CD1c-positive myeloid dendritic cell (primary cell): ENCODE data around the gene APOL1.
"Not testable (repeated sequence)": the region's sequence is repeated elsewhere in the genome, so short reads cannot be mapped to it uniquely, and the experiment has no call there.

Experiments
- DNase-seq: peaks from one replicate; pipeline ENCODE4 v3.0.0-alpha.2; 2016; ENCODE audit errors: extremely low spot score

Gene APOL1

DNA sequence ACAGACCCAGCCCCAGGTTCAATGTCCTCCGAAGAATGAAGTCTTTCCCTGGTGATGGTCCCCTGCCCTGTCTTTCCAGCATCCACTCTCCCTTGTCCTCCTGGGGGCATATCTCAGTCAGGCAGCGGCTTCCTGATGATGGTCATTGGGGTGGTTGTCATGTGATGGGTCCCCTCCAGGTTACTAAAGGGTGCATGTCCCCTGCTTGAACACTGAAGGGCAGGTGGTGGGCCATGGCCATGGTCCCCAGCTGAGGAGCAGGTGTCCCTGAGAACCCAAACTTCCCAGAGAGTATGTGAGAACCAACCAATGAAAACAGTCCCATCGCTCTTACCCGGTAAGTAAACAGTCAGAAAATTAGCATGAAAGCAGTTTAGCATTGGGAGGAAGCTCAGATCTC, 14.1 kb downstream of the APOL1 start:
- no peak for DNase-seq

DNA sequence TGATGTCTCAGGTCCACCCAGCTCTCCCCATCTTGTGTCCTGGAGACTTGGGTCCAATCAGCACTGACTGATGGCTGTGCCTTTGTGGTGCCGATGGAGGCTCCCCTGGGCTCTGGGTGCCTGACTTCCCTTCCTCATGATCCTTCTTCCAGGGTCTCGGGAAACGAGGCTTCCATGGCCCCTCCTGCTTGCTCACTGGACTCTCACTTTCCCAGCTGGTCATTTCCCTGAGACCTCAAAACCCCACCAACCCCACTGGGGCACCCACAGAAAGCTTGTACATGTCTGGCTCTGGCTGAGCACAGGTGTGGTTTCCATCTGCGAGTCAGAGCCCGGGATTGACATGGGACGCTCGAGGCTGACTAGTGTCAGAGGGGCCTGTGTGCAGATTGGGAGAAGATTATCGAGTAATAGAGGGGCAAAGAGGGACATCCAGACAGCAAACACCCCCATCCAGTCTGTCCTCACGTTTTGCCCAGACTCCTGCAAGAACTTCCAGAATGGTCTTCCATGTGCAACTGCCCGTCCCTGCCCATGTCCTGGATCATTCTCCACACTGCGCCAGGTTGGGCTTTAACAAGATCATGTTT, 15.1 kb downstream of the APOL1 start:
- DNase-seq = no peak

DNA sequence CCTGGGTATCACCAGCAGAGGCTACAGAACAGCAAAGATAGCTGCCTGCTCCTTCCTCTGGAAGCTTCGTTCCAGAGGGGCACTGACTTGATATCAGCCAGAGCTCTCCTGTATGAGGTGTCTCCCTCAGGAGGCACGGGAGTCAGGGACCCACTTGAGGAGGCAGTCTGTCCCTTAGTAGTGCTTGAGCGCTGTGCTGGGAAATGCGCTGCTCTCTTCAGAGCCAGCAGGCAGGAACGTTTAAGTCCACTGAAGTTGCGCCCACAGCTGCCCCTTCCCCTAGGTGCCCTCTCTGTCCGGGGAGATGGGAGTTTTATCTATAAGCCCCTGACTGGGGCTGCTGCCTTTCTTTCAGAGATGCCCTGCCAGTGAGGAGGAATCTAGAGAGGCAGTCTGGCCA, 18.3 kb downstream of the APOL1 start:
- not testable (repeated sequence) for DNase-seq

DNA sequence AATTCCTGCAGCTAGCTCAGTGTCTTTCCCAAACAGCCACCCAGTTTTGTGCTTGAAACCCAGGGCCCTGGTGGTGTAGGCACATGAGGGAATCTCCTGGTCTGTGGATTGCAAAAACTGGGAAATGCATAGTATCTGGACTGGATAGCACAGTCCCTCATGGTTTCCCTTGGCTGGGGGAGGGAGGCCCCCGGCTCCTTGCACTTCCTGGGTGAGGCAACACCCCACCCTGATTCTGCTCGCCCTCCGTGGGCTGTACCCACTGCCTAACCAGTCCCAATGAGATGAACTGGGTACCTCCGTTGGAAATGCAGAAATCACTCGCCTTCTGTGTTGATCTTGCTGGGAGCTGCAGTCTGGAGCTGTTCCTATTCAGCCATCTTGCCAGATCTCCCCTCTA, 19.0 kb downstream of the APOL1 start:
- DNase-seq = not testable (repeated sequence)

DNA sequence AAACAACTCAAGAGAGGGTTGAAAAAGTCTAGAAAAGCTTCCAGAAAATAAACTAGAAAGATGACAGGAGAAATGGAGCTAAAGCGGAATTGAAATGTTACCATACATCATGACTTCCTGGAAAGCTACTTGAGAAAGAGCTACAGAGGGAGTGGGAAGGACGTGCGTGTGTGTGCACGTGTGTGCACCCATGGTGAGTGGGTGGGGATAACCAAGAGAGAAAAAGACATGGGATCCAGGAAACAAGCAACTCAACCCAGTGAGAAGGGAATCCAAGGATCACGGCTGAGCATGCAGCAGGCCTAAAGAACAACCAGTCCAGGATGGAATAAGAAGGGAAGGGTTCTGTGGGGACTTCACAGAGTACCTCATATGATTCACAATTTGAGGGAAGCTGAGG, 21.6 kb downstream of the APOL1 start:
- peak; percentile 71 for DNase-seq

DNA sequence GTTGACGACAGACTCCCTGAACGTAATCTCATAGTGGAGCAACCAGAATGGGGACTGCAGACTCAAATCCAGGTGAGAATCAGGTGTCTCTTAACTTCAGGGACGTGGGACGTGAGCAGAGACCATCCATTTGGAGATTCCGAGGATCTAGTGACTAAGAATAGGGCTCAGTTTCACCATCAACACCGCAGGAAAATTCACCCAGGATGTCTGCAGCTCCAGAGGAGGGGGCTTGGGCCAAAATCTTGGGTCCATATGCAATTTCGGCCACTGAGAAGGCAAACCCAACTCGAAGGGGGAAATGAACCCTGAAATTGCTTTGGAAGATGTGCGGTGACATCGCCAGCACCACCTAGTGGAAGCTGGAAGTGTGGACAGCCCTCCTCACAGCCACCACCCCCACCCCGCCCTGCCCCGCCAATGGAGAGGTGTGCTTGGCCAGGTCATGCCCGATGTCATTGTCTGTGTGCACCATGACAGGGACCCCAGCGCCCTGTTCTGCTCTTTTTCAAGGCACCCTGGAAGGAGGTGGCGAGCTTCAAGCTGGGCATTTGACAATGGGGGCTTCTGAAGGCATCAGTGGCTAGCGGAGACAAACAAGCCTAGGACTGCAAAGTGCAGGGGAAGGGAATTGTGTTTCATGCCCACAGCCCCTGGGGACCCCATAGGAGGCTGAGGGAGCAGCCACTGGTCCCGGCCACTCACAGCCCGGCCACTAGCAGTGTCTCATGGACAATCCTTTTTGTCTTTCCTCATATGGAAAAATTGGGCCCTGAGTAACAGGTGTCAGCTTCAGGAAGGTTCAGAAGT, 24.8 kb downstream of the APOL1 start:
- DNase-seq = peak; percentile 67

DNA sequence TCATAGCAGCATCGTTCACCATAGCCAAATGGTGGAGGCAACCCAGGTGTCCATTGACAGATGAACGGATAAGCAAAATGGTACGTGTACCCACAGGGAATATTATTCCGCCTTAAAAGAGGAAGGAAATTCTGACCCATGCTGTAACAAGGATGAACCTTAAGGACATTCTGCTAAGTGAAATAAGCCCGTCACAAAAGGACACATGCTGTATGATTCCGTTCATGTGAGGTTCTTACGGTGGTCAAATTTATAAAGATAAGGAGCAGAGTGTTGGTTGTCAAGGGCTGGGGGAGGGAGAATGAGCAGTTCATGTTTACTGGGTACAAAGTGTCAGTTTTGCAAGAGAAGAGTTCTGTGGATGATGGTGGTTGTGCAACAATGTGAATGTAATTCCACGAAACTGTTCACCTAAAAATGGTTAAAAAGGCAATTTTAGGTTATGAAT, 26.3 kb downstream of the APOL1 start:
- DNase-seq = no peak

DNA sequence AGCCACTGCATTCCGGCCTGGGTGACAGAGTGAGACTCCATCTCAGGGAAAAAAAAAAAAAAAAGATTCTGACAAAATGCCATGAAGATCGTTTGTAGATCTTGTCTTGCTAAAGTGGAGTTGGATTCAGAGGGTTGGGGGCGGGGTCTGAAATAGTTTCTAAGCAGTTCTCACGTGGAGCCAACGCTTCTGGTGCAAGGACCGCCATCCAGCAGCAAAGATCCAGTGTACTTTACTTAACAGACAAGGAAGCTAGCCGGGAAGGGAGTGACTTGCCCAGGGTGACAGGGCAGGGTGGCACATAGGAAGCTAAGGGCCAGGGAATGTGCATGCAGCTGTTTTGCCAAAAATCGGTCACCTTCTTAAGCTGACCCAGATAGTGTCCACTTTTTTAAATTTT, 27.4 kb downstream of the APOL1 start:
- DNase-seq = no peak

DNA sequence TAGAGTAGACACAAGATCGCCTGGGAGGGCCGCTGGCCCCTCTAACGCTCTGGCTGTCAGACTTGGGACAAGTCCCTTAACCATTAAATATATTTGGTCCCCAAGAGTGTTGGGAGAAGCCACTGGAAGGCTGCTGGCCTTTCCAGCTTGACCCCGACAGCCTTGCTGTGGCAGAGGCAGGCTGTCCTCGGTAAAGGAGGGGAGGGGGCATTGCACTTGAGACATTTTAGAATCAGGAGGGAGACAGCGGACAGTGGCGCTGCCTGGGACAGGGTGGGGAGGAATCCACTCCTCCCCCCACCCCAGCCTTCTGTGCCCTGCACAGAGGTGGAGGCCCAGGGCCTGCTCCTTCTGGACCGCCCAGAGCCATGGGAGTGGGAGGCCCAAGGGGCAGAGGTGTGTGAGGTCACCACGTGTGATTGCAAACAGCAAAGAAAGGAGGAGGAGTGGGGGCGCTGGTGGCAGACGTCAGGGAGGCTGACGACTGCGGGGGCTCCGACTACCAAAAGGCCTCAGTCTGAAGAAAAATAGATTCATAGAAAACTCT, 28.9 kb downstream of the APOL1 start:
- no peak for DNase-seq

DNA sequence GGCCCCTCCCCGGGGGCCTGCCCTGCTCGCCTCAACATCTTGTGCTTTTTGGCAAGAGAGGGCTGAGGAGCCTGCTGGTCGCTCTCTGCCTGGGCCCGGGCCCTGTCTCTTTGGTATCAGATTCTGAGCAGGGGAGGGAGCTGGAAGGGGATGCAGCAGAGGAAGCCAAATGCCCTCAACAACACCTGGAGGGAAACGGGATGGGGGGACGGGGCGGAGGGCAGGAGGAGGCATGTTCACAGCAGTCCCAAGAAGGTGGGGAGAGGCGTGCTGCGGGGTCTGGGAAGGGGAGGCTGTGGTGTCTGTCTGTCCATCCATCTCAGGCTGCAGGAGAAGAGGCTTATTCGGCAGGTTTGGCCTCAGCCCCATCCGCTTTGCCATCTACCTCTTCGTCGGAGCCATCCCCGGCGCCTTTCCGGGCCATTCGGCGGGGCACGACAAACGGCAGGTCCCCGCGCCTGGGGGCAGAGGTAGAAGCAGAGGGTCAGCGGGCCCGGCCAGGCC, 29.4 kb downstream of the APOL1 start:
- DNase-seq = no peak

DNA sequence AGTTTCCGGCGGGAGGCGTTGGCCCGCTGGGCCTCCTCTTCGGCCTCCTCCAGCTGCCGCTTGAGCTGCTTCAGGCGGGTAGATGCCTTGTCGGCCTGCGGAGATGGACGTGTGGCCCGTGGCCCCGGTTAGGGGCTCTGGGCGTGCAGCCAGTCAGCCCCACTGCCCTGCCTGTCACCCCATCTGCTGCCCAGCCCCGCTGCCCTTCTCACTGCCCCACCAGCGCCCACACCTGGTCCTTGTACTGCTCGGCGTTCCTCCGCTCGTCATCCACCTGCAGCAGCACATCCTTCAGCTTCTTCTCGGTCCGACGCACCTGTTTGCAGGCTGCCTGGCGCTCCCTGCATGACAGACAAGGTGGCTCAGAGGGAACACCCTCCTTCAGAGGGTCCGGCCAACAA, 31.2 kb downstream of the APOL1 start:
- DNase-seq = no peak

DNA sequence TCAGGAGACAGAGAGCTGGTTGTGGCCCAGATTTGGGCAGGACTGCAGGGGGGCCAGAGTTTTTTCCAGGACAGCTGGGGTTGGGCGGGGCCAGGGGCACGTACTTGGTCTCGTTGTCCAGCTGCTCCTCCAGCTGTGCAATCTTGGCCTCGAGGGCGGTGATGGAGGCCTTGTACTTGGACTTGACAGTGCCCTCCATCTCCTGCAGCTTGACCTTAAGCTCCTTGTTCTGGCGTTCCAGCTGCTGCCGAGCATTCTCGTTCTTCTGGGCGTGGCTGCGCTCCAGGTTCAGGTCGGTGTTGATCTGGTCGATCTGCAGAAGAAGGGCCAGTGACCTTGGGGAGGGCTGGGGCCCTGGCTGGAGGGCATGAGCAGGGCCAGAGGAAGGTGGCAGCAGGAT, 32.1 kb downstream of the APOL1 start:
- no peak for DNase-seq

DNA sequence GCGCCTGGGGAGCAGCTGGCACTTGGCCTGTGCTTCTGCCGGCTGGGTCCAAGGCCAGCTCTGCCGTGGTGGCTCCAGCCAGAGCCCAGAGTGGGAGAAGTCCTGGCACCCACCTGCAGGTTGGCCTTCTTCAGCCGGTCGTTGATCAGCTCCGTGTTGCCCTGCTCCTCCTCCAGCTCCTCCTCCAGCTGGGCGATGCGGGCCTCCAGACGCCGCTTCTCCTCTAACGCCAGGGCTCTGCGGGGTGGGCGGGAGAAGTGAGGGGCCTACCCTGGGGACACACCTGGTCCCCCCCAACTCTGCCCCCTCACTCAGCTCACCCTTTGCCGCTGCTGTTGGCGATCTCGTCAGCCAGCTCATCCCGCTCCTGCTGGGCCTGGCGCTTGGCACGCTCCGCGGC, 32.6 kb downstream of the APOL1 start:
- no peak for DNase-seq

DNA sequence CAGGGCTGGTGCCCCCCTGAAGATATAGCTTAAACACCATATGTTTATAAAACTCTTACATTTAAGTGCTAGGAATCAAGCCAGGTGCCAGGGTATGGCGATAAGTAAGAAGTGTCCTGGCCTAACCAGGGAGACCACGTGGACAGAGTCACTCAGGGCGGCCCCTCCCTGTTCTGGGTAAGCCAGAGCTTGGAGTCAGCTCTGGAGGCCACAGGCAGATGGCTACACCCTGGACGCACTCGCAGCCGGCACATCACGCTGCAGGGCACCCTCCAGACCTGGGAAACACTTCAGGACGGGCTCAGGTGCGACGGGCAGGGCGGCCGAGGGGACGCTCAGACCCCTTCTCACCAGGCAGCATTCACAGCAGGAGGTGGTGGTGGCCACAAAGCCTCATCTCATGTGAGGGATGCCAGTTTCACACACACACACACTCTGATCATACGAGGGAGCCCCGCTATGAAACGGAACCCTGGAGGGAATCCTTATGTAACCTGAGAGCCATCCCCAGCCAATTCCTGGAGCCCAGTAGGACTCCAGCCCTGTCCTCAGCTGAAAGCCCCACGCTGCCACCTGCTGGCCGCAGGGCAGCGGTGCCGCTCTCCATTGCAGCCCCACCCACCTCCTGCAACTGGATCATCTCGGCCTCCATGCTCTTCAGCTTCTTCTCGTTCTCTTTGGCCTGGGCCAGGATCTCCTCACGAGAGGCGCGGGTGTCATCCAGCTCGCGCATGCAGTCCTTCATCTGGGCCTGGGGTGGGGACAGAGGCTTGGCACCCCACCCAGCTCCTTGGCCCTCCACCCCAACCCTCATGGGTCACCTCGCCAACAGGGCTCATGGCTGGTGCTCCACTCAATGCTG, 33.4 kb downstream of the APOL1 start:
- DNase-seq = peak; percentile 75

DNA sequence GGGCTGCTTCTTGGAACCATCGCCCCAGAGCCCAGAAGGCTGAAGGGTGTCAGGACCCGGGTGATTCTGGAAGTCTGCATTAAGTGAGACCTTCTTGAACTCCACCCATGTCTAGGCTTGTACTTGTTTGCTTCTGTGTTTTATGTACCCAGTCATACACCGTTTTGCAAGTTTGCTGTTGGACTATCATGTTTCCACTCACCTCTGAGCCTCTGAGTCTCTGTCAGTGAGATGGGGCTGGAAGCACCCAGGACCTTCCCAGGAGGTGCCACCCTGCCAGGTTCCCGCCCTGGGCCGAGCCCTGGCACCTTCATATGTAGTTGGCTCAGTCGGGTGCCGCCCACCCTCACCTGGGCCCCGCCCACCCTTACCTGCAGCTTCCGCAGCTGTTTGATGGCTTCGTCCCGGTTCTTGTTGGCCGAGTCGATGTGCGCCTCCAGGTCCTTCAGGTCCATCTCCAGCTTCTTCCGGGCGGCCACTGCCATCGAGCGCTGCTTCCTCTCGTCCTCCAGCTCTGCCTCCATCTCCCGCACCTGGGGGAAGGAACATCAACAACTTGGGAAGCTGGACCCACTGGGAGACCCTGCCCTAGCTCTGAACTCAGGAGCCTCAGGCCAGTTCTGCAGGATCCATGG, 35.1 kb downstream of the APOL1 start:
- no peak for DNase-seq

DNA sequence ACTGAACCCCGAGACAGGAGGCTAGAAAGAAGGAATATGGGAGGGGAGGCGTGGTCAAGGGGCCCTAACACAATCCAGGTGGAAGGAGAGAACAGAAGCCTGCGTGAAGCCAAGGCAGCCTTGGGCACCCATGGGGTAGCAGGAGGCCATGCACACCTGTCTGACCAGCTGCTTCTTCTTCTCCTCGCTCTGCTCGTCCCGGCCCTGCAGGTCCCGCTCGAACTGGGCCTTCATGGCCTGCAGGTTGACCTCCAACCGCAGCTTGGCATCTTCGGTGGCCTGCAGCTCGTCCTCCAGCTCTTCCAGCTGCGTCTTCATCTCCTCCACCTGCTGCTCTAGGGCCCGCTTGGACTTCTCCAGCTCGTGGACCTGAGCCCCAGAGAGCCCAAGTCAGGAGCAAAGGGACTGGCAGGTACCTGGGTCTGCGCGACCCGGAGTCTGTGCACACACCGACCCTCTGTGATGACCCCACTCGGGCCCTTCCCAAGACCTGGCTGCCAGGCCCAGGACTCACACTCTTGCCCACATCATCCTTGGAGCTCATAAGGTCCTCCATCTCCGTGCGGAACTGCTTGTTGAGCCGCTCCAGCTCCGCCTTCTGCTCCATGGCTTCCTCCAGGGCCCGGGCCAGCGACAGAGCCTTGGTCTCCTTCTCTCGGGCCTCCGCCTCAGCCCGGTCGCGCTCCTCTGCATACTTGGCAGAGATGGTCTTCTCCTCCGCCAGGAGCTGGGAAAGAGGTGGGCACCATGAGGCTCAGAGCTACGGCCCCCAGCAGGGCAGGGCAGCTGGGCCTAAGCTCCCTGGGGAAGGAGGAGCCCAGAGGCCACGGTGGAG, 35.9 kb downstream of the APOL1 start:
- DNase-seq = no peak

DNA sequence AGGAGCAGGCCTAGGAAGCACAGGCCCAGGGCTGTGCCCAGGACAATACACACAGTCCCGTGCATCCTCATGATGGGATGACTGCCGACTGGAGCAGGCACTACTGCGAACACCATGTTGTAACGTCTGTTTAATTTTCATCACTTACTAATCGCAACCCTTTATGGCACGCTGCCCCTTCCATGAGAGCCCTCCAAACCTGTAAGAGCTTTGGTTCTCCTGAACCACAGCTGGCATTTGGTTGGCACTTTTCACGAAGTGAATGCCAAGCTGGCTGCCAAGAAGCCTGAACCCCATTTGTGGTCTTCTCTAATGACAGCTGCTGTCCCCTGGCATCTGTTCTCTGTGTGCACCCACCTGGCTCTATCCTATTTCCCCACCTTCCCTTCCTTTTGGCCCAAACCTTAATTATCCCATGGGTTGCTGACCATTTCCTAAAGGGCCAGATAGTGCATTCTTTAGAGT, 36.5 kb downstream of the APOL1 start:
- no peak for DNase-seq

DNA sequence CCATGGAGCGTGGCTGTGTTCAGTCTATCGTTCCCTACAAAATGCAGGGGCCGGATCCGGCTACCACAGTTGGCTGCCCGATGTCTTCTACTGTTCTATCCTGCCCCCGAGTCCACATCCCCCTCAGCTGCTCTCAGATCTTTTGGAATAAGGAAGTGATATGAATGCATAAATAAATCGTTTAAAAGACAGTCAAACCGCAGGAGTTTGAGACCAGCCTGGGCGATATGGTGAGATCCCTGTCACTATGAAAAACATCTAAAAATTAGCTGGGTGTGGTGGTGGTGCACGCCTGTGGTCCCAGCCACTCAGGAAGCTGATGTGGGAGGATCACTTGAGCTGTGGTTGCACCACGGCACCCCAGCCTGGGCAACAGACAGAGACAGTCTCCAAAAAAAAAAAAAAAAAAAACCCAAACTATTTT, 37.0 kb downstream of the APOL1 start:
- not testable (repeated sequence) for DNase-seq

DNA sequence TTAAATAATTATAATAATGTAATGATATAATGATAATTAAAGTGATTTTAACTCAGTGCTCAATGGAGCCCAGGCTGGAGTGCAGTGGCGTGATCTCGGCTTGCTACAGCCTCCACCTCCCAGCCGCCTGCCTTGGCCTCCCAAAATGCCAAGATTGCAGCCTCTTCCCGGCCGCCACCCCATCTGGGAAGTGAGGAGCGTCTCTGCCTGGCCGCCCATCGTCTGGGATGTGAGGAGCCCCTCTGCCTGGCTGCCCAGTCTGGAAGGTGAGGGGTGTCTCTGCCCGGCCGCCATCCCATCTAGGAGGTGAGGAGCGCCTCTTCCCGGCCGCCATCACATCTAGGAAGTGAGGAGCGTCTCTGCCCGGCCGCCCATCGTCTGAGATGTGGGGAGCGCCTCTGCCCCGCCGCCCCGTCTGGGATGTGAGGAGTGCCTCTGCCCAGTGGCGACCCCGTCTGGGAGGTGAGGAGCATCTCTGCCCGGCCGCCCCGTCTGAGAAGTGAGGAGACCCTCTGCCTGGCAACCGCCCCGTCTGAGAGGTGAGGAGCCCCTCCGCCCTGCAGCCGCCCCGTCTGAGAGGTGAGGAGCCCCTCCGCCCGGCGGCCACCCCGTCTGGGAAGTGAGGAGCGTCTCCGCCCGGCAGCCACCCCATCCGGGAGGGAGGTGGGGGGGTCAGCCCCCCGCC, 37.6 kb downstream of the APOL1 start:
- not testable (repeated sequence) for DNase-seq
